Right atrium auricular region (tissue), 2 donors: ENCODE measurements around the gene CHN2. TPM values are rescaled to one million over a fixed set of nuclear protein-coding genes. Genes with fewer than 3 reads are reported as not detected.

ENCODE experiments used
- DNase-seq: peaks from one replicate; pipeline ENCODE4 v3.0.0-alpha.2; 2019; ENCODE audit warnings: low spot score
- H3K27ac ChIP-seq, 2 donors: fragments of 200-600 bp; sonication (generic); 1 replicate in 1 of 2; 2 replicates in 1 of 2; pipeline ENCODE4 v1.5.1; 2016 to 2019
- H3K27me3 ChIP-seq, 2 donors: fragments of 200-600 bp; sonication (generic); one replicate each; pipeline versions ENCODE4 v1.5.1 to v1.6.0; 2017 to 2019
- H3K36me3 ChIP-seq: fragments of 200-600 bp; sonication (generic); one replicate; pipeline ENCODE4 v1.5.1; 2016
- H3K4me1 ChIP-seq, 2 donors: fragments of 200-600 bp; sonication (generic); one replicate each; pipeline versions ENCODE4 v1.5.1 to v1.6.0; 2017 to 2019
- H3K4me3 ChIP-seq, 2 donors: fragments of 200-600 bp; sonication (generic); 1 replicate in 1 of 2; 2 replicates in 1 of 2; pipeline ENCODE4 v1.5.1; 2017 to 2019; ENCODE audit warnings: mild to moderate bottlenecking in 1 of 2, moderate library complexity in 1 of 2
- H3K9me3 ChIP-seq, 2 donors: fragments of 200-600 bp; sonication (generic); one replicate each; pipeline ENCODE4 v1.5.1; 2019
- CTCF ChIP-seq, 2 donors: fragments of 200-600 bp; sonication (generic); IDR thresholded peaks; one replicate each; pipeline ENCODE4 v1.5.1; 2019; ENCODE audit warnings: antibody characterized with exemption in 2 of 2
- total RNA-seq, 2 donors: library from RNA; depleted of rRNA; stranded (reverse); fragments of >200 nt; gene quantifications; one replicate each; pipeline ENCODE4 v1.1.0, GENCODE V29; 2016

Gene CHN2
- total RNA-seq, 2 donors from 2014 or later: 2.7 to 6.6 TPM

GRCh38 chr7:29379551-29379950 lies 185.0 kb downstream of the CHN2 start:
- Histone ChIP-seq H3K36me3 (no peaks in the 10 kb centered on the region), H3K4me1 (no peaks in the 10 kb centered on the region), H3K27ac (no peak overlapping the region), H3K9me3 (no peaks in the 10 kb centered on the region), H3K27me3 (no peaks in the 10 kb centered on the region), H3K4me3 (no peak overlapping the region)
- no peak for DNase-seq
- no peak for TF ChIP-seq CTCF (IDR thresholded peaks at IDR 0.05)

GRCh38 chr7:29381206-29382094 lies 186.9 kb downstream of the CHN2 start:
- Histone ChIP-seq H3K36me3 (no peaks in the 10 kb centered on the region), H3K4me1 (no peaks in the 10 kb centered on the region), H3K27ac (no peak overlapping the region), H3K4me3 (no peak overlapping the region), H3K27me3 (no peaks in the 10 kb centered on the region), H3K9me3 (no peaks in the 10 kb centered on the region)
- no peak for DNase-seq
- TF ChIP-seq CTCF (IDR thresholded peaks at IDR 0.05): no peak

GRCh38 chr7:29384277-29384676 lies 189.7 kb downstream of the CHN2 start:
- no peak overlapping the region for H3K27ac ChIP-seq
- no peaks in the 10 kb centered on the region for H3K4me1 ChIP-seq
- TF ChIP-seq CTCF (IDR thresholded peaks at IDR 0.05): no peak
- no peak for DNase-seq
- H3K27me3 ChIP-seq: no peaks in the 10 kb centered on the region
- H3K36me3 ChIP-seq: no peaks in the 10 kb centered on the region
- H3K4me3 ChIP-seq: no peak overlapping the region
- no peaks in the 10 kb centered on the region for H3K9me3 ChIP-seq

GRCh38 chr7:29385214-29385814 lies 190.7 kb downstream of the CHN2 start:
- no peak overlapping the region for H3K27ac ChIP-seq
- DNase-seq: no peak
- no peaks in the 10 kb centered on the region for H3K9me3 ChIP-seq

GRCh38 chr7:29386196-29386765 lies 191.7 kb downstream of the CHN2 start:
- H3K36me3 ChIP-seq: no peaks in the 10 kb centered on the region
- TF ChIP-seq CTCF (IDR thresholded peaks at IDR 0.05): no peak
- DNase-seq: no peak
- H3K4me1 ChIP-seq: no peaks in the 10 kb centered on the region
- no peak overlapping the region for H3K27ac ChIP-seq
- no peaks in the 10 kb centered on the region for H3K9me3 ChIP-seq
- H3K4me3 ChIP-seq: no peak overlapping the region
- H3K27me3 ChIP-seq: no peaks in the 10 kb centered on the region

More at GRCh38 chr7:29385214-29385814, 190.7 kb downstream of the CHN2 start:
- Histone ChIP-seq H3K27me3 (no peaks in the 10 kb centered on the region), H3K4me1 (no peaks in the 10 kb centered on the region), H3K4me3 (no peak overlapping the region), H3K36me3 (no peaks in the 10 kb centered on the region)
- TF ChIP-seq CTCF (IDR thresholded peaks at IDR 0.05): no peak
